HL-60 (cell line): Measurements from ENCODE around the gene ACKR2.

Experiments used
- DNase-seq, 2 experiments: peaks; one replicate each; pipeline ENCODE4 v3.0.0-alpha.2; 2010 to 2020; ENCODE audit warnings: low read depth in 1 of 2, low spot score in 1 of 2
- H3K27ac ChIP-seq: fragments of 250-450 bp; sonication (Bioruptor Pico); replicated peaks from 2 replicates; pipeline ENCODE4 v1.5.1; 2020; ENCODE audit warnings: mild to moderate bottlenecking, moderate library complexity
- H3K27me3 ChIP-seq: fragments of 250-450 bp; sonication (Bioruptor Pico); 2 replicates; pipeline ENCODE4 v1.5.1; 2021; ENCODE audit warnings: mild to moderate bottlenecking, moderate library complexity; ENCODE audit not compliant: insufficient read depth, poor library complexity, severe bottlenecking
- H3K4me3 ChIP-seq: replicated peaks from 2 replicates; pipeline ENCODE4 v1.5.1; 2011; ENCODE audit warnings: mild to moderate bottlenecking, control low read depth, low read length; ENCODE audit not compliant: insufficient read depth
- GABPA ChIP-seq: IDR thresholded peaks from 2 replicates; pipeline ENCODE4 v1.6.1; 2012; ENCODE audit warnings: low read depth
- POLR2AphosphoS5 ChIP-seq: IDR thresholded peaks from 2 replicates; pipeline ENCODE4 v1.6.1; 2012; ENCODE audit warnings: low read depth
- REST ChIP-seq: IDR thresholded peaks from 2 replicates; pipeline ENCODE4 v1.6.1; 2012; ENCODE audit warnings: low read depth; ENCODE audit not compliant: insufficient replicate concordance
- SPI1 ChIP-seq: IDR thresholded peaks from 2 replicates; pipeline ENCODE4 v1.6.1; 2012; ENCODE audit warnings: low read depth, mild to moderate bottlenecking, borderline replicate concordance
- TF ChIP-seq, protein P1 (sequence below): IDR thresholded peaks from one replicate; pipeline ENCODE4 v1.5.1; 2011; ENCODE audit warnings: low read length, control low read depth, inconsistent platforms; ENCODE audit not compliant: insufficient read depth

ACKR2 gene

GRCh38 chr3:42799376-42799775 lies 9.9 kb upstream of the ACKR2 start:
- DNase-seq = no peak
- H3K27ac ChIP-seq = no peak overlapping the region
- H3K4me3 ChIP-seq = no peak overlapping the region
- H3K27me3 ChIP-seq = no peaks in the 10 kb centered on the region
- TF ChIP-seq, protein P1, sequence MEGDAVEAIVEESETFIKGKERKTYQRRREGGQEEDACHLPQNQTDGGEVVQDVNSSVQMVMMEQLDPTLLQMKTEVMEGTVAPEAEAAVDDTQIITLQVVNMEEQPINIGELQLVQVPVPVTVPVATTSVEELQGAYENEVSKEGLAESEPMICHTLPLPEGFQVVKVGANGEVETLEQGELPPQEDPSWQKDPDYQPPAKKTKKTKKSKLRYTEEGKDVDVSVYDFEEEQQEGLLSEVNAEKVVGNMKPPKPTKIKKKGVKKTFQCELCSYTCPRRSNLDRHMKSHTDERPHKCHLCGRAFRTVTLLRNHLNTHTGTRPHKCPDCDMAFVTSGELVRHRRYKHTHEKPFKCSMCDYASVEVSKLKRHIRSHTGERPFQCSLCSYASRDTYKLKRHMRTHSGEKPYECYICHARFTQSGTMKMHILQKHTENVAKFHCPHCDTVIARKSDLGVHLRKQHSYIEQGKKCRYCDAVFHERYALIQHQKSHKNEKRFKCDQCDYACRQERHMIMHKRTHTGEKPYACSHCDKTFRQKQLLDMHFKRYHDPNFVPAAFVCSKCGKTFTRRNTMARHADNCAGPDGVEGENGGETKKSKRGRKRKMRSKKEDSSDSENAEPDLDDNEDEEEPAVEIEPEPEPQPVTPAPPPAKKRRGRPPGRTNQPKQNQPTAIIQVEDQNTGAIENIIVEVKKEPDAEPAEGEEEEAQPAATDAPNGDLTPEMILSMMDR = no peak
- no peak for TF ChIP-seq GABPA
- TF ChIP-seq POLR2AphosphoS5 = no peak
- TF ChIP-seq REST = no peak
- no peak for TF ChIP-seq SPI1

DNA sequence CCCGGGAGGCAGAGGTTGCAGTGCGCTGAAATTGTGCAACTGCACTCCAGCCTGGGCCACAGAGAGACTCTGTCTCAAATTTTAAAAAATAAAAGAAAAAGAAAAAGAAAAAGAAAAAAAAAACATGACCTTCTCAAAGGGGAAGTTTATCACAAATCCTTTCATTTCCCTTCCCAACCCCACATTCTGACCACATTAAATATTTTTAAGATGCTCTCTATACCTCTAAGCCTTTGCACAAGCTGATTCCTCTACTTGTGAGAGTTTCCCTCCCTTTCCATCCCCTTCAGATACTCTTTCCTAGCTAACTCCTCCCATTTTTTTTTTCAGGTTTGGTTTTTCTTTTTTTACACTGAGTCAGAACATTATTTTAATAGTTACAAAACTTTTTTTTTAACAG lies 9.0 kb upstream of the ACKR2 start:
- Histone ChIP-seq H3K27ac (no peak overlapping the region), H3K4me3 (no peak overlapping the region), H3K27me3 (no peaks in the 10 kb centered on the region)
- TF ChIP-seq, protein P1 = no peak
- no peak for TF ChIP-seq POLR2AphosphoS5
- no peak for TF ChIP-seq REST
- TF ChIP-seq GABPA = no peak
- no peak for TF ChIP-seq SPI1
- no peak for DNase-seq

GRCh38 chr3:42801048-42801620 lies 8.1 kb upstream of the ACKR2 start:
- TF ChIP-seq SPI1 (no peak), GABPA (no peak), REST (no peak), POLR2AphosphoS5 (no peak)
- TF ChIP-seq, protein P1 = no peak
- H3K4me3 ChIP-seq = no peak overlapping the region
- DNase-seq = no peak
- H3K27me3 ChIP-seq = no peaks in the 10 kb centered on the region
- no peak overlapping the region for H3K27ac ChIP-seq
